Testis (tissue), 3 donors: ENCODE results near the gene ZNF599. TPM values are rescaled to one million over a fixed set of nuclear protein-coding genes. Genes with fewer than 3 reads are reported as not detected.
A peak's percentile ranks its signal among the peaks of the same experiment; 100 is the strongest.

Experiments
- DNase-seq: peaks from one replicate; pipeline ENCODE4 v3.0.0-alpha.2; 2019
- H3K27ac ChIP-seq, 2 donors: fragments of 200-600 bp; sonication (generic); one replicate each; pipeline ENCODE4 v1.5.1; 2019
- H3K27me3 ChIP-seq: fragments of 200-600 bp; sonication (generic); one replicate; pipeline ENCODE4 v1.5.1; 2019
- H3K36me3 ChIP-seq: fragments of 200-600 bp; sonication (generic); one replicate; pipeline ENCODE4 v1.5.1; 2017; ENCODE audit warnings: low read depth; ENCODE audit errors: missing control alignments
- H3K4me1 ChIP-seq: fragments of 200-600 bp; sonication (generic); one replicate; pipeline ENCODE4 v1.5.1; 2019
- H3K4me3 ChIP-seq, 2 donors: fragments of 200-600 bp; sonication (generic); one replicate each; pipeline ENCODE4 v1.5.1; 2017 to 2019
- H3K9me3 ChIP-seq: fragments of 200-600 bp; sonication (generic); one replicate; pipeline ENCODE4 v1.5.1; 2017
- CTCF ChIP-seq, 3 experiments: fragments of 450-650 bp in 2 of 3; fragments of 200-600 bp in 1 of 3; sonication (generic) in 1 of 3; IDR thresholded peaks; one replicate each; pipeline ENCODE4 v1.5.1; 2016 to 2019; ENCODE audit warnings: antibody characterized with exemption in 3 of 3, mild to moderate bottlenecking in 2 of 3, moderate library complexity in 1 of 3
- POLR2A ChIP-seq: fragments of 450-650 bp; IDR thresholded peaks from one replicate; pipeline ENCODE4 v1.6.1; 2017; ENCODE audit warnings: antibody characterized with exemption, mild to moderate bottlenecking, moderate library complexity
- WGBS, 2 donors: methylation state at CpG; one replicate each; pipeline ENCODE4 v1.1.5; 2018; 5-methylcytosine and 5-hydroxymethylcytosine counted together
- intact Hi-C: fragments of 100-400 bp; cut with DNase I; formaldehyde crosslinking; loops from one replicate; pipeline ENCODE4 v1.15.1; 2023; ENCODE audit warnings: low total_unique reads
- polyA plus RNA-seq: library from polyadenylated mRNA; stranded (reverse); fragments of 350-450 nt; fragmentation: Illumina TruSeq; extraction: RNeasy Lipid Tissue Mini Kit (QIAGEN cat#74804); gene quantifications from one replicate; pipeline ENCODE4 v1.2.3, GENCODE V29; 2014; ENCODE audit warnings: low read depth, low replicate concordance; ENCODE audit not compliant: insufficient read depth
- total RNA-seq, 2 donors: library from RNA; depleted of rRNA; stranded (reverse); fragments of >200 nt; gene quantifications; one replicate each; pipeline ENCODE4 v1.2.3, GENCODE V29; 2016

Gene ZNF599
- total and polyA plus RNA-seq, 3 donors from 2014 or later = 18.3 to 27.1 (median 26.4) TPM

GRCh38 chr19:34733266-34733745, 39.7 kb downstream of the ZNF599 start:
- Histone ChIP-seq H3K4me3 (peak overlapping the region; percentile 86 to 88), H3K27me3 (no peaks in the 10 kb centered on the region), H3K9me3 (no peaks in the 10 kb centered on the region), H3K27ac (peak overlapping the region; percentile 93 to 97), H3K36me3 (no peaks in the 10 kb centered on the region), H3K4me1 (peaks cover 6% of the 10 kb centered on the region)
- no peak for TF ChIP-seq POLR2A
- no peak for TF ChIP-seq CTCF (IDR thresholded peaks at IDR 0.05)
- intact Hi-C loops = loop anchor here (5.0 kb wide), 1 partner anchor 56 kb away; the partner anchor contains the start of genes SCGB2B2 and ZNF302
- WGBS, 2 donors = 0 to 2% methylated on average over 13 of the region's 13 CpGs
- peak; percentile 66 for DNase-seq

GRCh38 chr19:34732612-34733211, 40.3 kb downstream of the ZNF599 start:
- intact Hi-C loops = loop anchor here (5.0 kb wide), 1 partner anchor 55 kb away; the partner anchor contains the start of genes SCGB2B2 and ZNF302
- TF ChIP-seq CTCF (IDR thresholded peaks at IDR 0.05) = no peak
- TF ChIP-seq POLR2A = no peak
- Histone ChIP-seq H3K36me3 (no peaks in the 10 kb centered on the region), H3K9me3 (no peaks in the 10 kb centered on the region), H3K4me1 (peaks cover 6% of the 10 kb centered on the region), H3K27me3 (no peaks in the 10 kb centered on the region), H3K4me3 (peak overlapping the region; percentile 86 to 88), H3K27ac (peak overlapping the region; percentile 93 to 97)
- no peak for DNase-seq
- WGBS, 2 donors = 22 to 32% methylated on average over 12 to 15 of the region's 15 CpGs

- TF ChIP-seq CTCF (IDR thresholded peaks at IDR 0.05) = no peak
- no peak for TF ChIP-seq POLR2A
- Histone ChIP-seq H3K27me3 (no peaks in the 10 kb centered on the region), H3K4me3 (no peak overlapping the region), H3K4me1 (peaks cover 6% of the 10 kb centered on the region), H3K9me3 (no peaks in the 10 kb centered on the region), H3K36me3 (no peaks in the 10 kb centered on the region), H3K27ac (no peak overlapping the region)
- intact Hi-C loops = loop anchor here (5.0 kb wide), 1 partner anchor 55 kb away; the partner anchor contains the start of genes SCGB2B2 and ZNF302
- WGBS, 2 donors = 78 to 89% methylated on average over 3 to 7 of the region's 7 CpGs
- DNase-seq = no peak
Observed at GRCh38 chr19:34731964-34732363, 41.1 kb downstream of the ZNF599 start.

GRCh38 chr19:34731019-34731829, 41.8 kb downstream of the ZNF599 start:
- Histone ChIP-seq H3K9me3 (no peaks in the 10 kb centered on the region), H3K36me3 (no peaks in the 10 kb centered on the region), H3K27ac (no peak overlapping the region), H3K4me3 (no peak overlapping the region), H3K27me3 (no peaks in the 10 kb centered on the region), H3K4me1 (peaks cover 6% of the 10 kb centered on the region)
- TF ChIP-seq POLR2A = no peak
- TF ChIP-seq CTCF (IDR thresholded peaks at IDR 0.05) = no peak
- intact Hi-C loops = loop anchor here (5.0 kb wide), 1 partner anchor 54 kb away; the partner anchor contains the start of genes SCGB2B2 and ZNF302
- WGBS, 2 donors = 85 to 91% methylated on average over 6 to 11 of the region's 11 CpGs
- no peak for DNase-seq
